SW480 (cell line): Measurements from ENCODE around the gene NPLOC4.
A peak's percentile ranks its signal among the peaks of the same experiment; 100 is the strongest.
"Not testable (repeated sequence)": the region's sequence is repeated elsewhere in the genome, so short reads cannot be mapped to it uniquely, and the experiment has no call there.

ENCODE experiments used
- DNase-seq: peaks from one replicate; pipeline ENCODE4 v3.0.0-alpha.2; 2016; ENCODE audit warnings: low spot score

NPLOC4 gene

DNA sequence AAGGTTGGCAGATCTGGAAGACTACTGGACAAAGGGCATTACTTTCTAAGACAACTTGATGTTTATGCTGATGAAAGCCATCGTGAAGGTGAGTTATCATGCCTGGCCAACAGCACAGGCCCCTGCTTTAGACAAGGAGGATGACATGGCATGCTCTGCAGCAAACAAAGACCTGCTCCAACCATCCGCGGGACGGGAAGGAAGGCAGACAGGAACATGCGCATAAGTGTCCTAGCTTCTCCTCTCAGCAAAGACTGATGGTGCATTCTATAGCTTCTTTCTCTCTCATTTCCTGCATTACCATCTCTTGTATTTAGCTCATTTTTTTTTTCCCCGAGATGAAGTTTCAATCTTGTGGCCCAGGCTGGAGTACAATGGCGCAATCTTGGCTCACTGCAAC, 5.4 kb downstream of the NPLOC4 start:
- DNase-seq = no peak

DNA sequence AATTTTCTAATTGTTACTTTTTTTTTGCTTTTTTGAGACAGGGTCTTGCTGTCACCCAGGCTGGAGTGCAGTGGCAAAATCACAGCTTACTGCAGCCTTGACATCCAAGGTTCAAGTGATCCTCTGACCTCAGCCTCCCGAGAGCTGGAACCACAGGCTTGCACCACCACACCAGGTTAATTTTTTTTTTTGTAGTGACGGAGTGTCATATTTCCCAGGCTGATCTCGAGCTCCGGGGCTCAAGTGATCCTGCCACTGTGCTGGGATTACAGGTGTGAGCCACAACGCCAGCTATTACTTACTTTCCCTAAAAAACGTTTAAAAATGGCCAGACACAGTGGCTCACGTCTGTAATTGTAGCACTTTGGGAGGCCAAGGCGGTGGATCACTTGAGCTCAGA, 6.6 kb downstream of the NPLOC4 start:
- DNase-seq = no peak

DNA sequence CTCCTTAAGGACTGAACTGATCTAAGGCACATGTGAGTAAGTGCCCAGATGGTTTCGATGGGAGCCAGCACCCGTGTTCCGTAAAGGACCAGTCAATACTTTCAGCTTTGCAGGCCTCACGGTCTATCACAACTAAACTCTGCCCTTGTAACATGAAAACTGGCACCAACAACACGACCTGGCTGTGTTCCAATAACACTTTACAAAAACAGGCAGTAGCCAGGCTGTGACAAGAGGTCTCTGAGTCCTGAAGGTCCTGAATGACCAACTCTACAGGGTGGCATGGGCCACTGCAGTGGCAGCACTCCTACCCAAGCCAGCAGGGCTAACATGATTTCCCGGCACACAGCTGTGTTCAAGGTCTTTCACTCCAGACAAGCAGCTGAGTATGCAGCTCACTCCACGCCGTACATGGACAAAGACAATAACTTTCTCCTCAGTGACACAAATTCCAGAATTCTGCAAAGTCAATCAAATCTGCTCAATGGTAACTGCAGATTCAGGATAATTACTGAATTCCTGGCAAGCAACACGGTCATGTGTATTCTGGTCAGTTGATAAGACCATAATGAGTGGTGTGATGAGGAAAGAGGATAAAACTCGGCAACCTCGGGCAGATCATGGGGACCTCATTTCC, 15.3 kb downstream of the NPLOC4 start:
- DNase-seq = no peak

DNA sequence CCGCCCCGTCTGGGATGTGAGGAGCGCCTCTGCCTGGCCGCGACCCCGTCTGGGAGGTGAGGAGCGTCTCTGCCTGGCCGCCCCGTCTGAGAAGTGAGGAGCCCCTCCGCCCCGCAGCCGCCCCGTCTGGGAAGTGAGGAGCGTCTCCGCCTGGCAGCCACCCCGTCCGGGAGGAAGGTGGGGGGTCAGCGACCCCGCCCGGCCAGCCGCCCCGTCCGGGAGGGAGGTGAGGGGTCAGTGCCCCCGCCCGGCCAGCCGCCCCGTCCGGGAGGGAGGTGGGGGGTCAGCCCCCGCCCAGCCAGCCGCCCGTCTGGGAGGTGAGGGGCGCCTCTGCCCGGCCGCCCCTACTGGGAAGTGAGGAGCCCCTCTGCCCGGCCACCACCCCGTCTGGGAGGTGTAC, 18.6 kb downstream of the NPLOC4 start:
- DNase-seq = not testable (repeated sequence)

DNA sequence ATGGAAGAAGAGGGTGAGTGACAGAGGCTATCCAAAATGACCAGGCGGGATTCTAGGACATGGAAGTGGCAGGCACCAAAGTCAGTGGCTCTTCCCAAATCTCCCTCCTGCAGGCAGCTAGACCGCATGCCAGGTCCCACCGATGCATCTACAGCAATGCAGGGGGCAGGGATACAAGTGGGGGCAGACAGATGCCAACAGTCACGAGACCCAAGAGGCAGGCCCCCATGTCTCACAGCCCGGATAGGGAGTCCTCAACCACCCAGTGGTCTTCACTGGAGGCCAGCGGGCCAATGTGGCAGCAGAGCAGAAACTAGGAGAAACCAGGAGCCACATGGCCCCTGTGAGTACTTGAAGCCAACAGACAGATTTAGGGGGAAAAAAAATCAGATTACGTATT, 20.0 kb downstream of the NPLOC4 start:
- no peak for DNase-seq

DNA sequence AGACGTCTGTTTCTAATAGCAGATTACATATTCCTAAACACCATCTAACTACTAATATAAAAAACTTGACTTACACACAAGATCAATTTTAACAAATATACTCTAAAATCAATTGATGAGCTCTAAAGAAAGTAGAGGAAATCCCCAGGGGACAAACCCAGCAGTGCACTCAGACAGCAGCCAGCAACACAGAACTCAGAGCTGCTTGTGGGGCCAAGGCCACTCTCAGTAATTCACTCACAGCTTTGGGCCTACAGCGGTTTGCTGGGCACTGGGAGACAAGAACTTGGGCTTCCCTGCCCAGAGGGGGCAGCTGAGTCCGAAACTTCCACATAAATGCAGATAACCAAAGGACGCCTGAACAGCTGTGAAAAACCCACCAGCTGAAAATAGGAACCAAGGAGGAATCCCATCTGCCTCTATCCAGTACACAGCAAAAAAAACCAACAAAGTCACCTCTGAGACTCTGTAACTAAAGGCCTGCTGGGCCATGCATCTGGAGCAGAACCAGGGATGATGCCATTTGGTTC, 21.4 kb downstream of the NPLOC4 start:
- no peak for DNase-seq

DNA sequence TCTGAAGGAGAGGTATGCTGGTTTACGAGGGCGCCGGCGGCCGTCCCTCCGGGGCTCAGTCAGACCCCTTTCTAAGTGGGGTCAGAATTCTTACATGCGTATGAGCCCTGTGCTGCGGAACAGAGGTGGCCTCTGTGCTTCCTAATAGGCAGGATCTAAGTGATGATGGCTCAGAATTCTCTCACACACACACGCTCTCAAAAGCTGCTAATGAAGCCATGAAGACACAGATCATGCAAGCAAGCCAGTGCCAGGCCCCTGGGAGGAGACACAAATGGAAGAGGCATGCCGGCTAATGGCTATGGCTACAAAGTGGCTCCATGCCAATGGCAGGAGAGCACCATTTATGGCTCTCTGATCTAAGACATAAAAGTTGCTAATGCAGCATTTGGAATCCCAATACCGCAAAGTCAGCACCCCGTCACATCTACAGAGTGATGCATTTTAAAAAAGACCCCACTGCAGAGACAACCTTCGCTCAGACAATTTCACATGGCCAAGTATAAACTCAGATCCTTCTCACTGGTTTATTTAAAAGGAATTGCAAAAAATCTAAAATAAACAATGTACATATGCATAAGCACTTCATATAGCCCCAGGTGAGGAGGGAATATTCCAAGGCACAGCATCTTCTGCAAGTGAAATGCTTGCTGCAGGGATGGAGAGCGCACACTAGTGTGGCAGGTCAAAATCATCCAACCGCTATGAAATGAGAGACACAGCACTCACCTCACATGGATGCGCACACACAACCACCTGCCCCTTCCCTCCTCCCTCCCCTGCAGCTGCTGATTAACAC, 24.5 kb downstream of the NPLOC4 start:
- no peak for DNase-seq

DNA sequence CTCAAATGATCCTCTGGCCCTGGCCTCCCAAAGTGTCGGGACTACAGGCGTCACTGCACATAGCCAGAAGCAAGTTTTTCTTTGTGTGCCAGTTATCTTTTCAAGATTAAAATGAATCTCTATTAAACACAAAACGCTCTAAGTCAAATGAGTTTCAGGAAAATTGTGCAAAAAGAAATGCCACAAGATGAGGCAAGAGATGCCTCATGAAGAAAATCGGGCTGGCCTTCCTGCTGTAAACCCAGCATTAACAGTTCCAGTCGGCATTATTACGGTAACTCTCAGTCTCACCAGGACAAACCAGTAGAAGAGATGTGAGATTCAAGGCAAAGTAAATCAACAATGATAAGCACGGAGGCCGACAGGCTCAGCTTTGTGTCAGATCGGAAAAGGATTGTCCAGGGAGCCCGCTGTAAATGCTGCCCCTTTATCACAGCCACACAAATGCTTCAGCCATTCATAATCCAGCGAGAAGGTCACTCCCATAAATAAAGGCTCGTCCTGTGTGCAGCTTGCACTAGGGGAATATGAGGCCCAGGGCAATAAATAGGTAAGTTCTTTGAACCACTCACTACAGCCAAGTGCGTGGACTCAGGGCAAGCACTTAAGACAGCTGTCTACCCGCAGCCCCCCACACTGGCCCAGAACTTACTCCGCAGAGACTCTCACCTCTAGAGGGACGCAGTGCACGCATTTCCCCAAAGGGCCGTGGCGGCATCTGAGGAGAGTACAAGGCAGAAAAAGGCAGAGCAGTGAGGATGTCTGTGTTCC, 27.2 kb downstream of the NPLOC4 start:
- DNase-seq = no peak

DNA sequence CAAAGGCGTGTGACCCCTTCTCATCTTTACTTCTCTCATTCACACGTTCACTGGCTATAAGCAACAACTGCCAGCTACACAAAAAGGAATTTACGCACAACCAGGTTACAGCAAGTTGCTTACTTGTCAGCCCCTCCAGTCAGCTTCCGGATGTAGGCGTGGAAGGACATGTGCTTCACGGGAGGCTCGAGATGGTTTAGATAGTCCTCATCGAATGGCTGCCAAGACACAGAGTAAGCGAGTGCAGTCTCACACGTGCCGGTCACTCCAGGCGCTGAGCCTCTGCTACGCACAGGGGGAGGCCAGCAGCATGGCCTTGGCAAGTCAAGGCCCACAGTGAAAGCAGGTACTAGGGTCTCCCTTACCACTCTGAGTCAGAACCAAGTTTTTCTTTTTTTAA, 28.3 kb downstream of the NPLOC4 start:
- DNase-seq = no peak

DNA sequence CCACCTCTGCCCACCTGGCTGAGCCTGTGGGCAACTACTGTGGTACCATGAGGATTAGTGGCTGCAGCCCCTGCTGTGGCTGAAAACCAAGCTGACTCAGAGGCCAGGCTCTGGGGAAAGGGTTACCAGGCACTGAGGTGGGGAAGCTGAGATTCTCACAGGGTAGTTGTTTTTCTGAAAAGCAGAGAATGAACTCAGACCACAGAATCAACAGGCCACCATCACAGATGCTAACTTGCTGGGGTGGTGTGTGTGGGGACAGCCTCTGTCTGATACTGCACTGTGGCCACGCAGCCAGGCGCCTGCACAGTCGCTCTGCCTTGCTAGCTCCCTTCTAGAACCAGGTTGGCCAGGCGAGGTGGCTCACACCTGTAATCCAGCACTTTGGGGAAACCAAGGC, 28.8 kb downstream of the NPLOC4 start:
- no peak for DNase-seq

DNA sequence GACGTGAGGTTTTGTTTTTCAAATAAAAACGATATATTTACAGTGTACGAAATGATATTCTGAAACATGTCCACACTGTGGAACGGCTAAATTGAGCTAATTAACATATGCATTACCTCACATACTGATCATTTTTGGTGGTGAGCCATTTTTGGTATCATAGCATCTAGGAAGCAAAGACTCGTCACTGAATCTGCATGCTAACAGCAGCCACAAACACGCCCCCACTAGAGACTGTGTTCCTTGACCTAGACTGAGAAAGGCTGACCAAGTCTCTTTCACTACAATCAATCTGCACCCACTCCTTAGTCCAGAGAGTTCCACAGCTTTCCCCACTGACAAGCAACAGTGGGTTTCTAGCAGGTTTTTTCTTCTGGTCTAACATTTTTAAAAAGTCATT, 29.5 kb downstream of the NPLOC4 start:
- no peak for DNase-seq

DNA sequence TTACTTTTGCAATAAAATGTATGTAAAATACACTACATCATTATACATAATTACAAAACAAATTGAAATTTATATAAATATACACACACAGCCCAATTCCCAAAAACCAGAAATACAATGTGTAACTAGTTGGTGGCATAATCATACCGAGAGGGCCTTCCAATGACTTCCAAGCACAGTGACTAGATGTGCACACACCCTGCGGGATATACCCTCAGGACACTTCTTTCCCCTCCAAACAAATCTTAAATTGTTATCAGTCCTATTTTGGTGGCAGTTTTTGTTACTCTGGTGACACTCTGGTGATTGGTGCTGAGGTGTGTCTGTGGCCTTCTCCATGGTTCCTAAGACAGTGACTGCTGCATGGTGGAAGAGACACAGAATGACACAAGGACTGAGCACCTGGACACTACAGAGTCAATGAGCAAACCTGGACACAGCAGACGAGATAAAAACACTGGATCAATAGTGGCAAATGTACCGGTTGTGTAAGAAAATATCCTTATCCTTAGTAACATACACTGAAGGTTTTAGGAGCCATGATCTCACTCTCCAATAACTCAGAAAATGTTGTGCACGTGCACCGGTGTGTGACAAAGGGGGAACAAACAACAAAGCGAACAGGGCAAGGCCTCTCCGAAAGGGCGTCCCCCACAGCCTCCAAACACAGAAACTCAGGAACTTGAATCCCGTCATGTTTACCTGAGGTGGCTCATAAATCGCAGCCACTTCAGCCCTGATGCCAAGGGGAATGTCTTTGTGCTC, 32.9 kb downstream of the NPLOC4 start:
- DNase-seq = no peak

DNA sequence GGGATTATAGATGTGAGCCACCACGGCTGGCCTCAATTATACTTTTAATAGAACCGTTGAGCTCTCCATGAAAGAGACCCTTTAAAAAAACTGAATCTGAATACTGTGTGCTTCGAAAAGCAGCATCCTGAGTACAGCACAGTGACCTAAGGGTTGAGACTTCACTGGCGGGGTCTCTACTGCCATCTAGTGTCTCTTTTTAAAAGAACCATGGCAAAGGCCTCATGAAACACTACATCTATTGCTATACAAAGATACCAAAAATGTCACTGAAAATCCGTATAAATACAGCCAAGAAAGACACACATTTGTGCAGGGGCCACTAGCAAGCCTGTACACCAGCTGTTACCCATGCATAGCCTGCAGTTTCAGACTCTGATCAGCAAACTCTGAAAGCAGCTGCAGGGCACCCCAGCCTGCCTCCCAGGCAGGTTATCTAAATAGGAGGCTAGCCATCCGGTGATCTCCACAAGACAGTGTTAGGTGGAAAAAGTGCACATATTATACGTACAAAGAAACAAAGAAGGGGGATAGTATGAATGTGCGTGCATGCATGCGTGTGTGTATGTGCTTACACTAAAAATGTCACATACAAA, 35.3 kb downstream of the NPLOC4 start:
- DNase-seq = peak; percentile 56

DNA sequence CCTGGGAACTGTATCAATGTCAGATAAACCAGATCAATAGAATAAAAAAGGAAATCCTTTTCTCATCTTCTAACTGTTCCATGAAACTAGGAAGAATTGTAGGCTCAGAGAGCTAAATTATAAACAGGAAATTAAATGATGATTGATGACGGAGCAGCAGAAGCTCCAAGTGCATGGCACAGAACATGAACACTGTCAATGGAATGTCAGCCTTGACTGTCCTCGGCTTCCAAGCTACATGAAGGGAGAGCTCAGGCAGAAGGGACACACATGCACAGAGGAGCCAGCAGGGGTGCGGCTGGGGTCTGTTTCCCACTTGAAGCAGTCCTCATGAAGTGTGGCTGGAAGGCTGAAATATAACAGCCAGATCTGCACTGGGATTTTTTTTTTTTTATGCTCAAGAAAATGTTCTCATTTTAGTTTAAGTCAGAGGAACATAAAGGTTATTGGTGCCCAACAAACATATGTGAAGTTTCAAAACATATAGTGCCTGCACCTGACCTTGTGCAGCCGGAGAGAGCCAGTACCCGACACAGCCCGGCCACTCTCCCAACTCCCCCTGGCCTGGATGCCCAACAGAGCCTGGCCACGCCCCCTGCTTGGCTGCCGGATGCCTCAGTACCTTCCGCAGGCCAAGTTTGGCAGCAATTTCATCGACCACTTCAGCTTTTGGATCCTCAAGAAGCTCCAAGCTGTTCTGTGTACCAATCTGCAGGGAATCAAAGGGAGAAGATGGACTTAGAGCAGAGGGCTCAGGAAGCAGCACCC, 37.0 kb downstream of the NPLOC4 start:
- DNase-seq = no peak

DNA sequence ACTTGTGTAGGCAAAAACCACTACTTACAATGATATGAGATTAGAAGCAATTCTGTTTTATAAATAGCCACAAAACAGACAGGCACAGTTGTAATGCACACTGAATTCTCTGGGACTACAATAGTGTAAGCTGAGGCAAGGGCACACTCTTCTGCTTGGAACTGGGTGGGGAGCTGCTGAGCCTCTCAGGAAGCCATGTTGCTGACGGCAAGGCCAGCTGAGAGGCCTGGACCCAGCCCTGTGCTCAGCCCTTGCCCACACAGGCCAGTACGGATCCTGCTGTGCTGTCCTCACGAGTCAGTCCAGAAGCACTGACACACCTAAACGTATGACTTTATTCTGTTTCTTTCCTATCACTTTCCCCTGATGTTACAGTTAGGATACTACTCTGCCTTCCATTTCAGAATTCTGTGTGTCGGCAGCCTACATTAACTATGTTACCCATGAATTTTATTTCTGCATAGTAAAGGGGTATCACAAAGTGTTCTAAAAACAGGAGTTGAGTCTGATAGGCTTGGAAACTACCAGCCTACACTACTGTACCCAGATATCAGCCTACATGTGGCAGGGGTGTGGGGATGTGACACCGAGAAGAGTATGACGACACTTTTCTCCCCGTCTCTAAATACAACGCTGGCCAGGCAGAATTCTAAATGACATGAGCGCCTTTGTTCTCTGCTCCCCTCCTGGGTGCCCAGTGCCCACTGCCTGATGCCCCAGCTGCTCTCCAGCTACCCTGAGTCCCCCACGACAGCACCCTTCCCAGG, 43.6 kb downstream of the NPLOC4 start:
- DNase-seq = no peak

DNA sequence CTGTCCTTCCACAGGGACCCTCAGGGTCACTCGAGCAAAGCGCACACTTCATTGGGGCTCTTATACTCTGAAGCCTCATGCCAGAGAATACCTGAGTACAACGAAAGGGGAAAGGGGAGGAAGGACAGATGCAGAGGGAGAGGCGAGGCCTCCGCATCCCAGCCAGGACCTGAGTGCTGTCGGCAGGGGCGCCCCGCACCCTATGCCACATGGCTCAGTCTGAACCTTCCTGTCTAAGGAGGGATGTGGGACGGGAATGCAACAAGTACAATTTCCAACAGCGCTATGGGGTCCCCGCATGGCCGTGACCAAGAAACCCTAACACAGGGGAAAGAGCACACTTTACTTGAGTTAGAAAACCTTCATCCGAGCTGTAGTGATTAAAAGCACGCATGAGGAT, 44.9 kb downstream of the NPLOC4 start:
- DNase-seq = no peak

DNA sequence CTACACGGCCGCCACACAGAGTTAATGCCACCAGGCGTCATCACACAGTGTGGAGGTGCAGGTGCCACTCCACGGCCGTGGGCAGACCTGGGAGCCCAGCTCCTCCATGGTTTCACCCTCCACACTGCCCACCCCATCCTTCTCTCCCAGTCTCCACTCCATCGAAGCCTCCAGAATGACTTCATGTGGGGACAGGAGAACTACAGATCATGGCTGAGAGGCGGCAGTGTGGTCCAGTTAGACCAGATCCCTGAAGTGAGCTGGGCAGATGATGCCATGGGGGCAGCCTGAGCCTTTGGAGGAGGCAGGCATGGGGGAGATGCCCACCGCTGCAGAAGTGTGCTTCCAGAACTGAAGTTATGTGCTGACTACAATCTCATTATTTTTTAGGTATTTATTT, 46.8 kb downstream of the NPLOC4 start:
- no peak for DNase-seq

DNA sequence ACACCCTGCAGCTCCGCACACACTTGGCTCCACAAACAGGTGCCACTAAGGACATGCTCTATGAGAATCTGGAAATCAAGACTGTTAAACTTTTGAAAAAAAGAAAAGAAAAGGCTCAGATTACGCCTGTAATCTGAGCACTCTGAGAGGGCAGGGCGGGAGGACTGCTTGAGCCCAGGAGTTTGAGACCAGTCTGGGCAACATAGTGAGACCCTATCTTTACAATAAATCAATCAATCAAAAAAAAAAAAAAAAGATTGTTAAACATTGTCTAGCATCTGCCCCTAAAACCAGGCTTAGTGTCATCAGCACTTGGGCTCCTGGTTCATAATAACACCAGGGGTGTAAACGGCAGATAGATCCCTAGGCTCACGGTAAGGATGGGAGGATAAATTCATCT, 47.3 kb downstream of the NPLOC4 start:
- no peak for DNase-seq

DNA sequence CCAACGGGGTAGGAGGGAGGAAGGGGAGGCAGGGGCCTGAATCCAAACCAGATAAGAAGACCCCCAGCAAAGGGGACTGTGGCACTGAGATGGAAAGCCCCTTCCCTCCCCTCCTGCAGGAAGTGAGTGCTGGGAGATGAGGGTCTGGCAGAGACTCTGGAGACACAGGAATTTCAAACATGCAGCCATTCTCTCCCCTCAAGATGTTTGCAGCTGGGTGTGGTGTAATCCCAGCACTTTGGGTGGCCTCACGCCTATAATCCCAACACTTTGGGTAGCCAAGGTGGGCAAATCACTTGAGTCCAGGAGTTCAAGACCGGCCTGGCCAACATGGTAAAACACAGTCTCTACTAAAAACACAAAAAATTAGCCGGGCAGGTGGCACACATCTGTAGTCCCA, 50.8 kb downstream of the NPLOC4 start:
- no peak for DNase-seq

DNA sequence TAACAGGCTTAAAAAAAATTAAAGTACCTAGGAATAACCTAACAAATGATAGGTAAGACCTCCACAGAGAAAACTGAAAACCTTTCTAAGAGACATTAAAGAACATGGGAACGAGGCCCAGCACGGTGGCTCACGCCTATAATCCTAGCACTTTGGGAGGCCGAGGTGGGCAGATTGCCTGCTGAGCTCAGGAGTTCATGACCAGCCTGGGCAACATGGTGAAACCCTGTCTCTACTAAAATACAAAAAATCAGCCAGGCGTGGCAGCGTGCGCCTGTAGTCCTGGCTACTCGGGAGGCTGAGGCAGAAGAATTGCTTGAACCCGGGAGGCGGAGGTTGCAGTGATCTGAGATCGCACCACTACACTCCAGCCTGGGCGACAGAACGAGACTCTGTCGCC, 52.1 kb downstream of the NPLOC4 start:
- not testable (repeated sequence) for DNase-seq
